Activated CD4-positive, alpha-beta T cell treated with anti-CD3 and anti-CD28 coated beads for 24 hours (primary cell): ENCODE measurements around the gene OXTR.

ENCODE experiments used
- DNase-seq, 2 donors: peaks; one replicate each; pipeline ENCODE4 v3.0.0-alpha.2; 2020; ENCODE audit warnings: low read depth in 2 of 2

OXTR gene

DNA sequence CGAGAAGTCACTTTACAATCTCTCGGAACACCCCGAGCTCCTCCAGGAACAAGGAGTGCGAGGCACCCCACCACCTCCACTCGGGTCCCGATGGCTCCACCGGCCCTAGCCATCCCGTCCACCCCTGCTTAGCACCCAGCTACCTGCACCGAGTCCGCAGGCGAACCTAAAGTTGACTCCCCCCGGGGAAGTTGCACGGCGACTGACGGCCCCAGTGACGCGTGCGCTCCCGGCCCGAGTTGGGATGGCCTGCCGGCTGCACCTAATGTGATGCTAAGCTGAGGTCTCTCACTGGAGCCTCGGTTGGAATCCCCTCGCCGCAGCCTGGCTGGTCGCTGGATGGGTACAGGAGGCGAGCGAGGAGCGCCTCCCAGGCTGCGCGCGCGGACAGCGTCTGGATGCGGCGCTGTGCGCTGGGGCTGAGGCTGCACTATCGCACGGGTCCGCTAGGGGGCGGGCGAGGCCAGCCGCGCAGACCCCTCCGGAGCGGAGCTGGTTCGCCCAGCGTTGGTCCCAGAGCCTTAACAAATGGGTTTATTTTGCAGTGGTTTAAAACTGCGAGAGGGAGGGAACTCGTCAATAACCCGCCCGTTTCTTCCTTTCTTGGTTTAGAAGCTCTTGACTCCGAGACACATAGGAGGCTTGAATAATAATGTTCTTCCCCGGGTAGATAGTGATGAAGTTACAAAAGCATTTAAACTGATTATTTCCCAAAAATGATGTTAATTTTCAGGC, at the start of gene OXTR:
Gene OXTR (minus strand): TSS at position 526 of the 735 bp plus-strand sequence. CDS start 1,426 bp downstream, outside the sequence.
- DNase-seq = peak; percentile 31 to 46

DNA sequence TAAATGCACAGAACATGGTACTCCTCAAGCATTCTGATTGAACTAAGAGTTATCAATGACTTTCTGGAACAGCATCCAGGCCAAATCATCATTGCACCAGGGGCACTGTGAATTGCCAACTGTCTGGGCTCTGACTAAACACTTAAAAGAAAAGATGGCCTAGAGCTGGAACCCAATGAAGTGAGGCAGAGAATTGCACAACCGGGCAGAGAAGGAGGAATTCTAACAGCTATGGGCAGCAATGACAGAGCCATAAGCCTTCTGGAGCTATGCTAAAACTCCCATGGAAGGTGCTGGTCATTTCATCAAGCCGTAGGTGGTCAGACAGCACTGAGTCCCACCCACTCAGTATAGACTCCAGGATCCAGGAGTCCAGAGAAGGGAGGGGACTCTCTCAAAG, 48.1 kb upstream of the OXTR start:
- no peak for DNase-seq

DNA sequence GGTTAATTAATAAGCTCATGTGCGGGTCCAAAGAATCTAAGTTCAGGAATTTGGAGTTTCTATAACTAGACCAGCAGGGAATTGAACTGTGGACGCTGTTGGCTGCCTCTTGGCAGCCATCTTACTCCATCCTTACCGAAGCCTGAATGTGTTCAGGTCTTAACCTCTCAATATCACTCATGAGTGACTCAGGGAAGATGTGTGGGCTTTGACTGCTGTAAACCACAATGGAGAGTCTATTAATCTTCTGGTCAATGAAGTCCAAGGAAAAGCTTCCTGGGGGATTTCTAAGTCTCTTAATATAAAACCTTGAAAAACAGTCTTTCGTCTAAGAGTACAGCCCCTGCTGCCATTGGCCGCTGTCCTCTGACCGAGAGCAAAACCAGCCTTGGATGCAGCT, 46.7 kb upstream of the OXTR start:
- DNase-seq = no peak

DNA sequence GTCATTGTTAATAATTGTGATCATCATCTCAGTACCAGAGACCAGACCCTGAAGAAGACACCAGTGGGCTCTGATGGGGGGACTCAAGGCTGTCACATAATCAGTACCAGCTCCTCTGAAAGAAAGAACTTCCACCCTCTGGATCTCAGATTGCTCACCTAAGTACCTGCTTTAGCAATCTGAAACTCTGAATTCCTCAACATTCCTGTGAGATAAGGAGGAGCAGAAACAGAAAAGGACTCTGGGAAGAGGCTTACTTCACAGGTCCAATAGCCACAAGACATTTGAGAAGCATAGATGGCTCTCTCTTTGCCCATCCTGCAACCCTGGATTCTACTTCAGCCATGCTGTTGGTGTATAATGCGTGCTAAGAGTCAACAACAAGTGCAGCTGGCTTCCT, 44.0 kb upstream of the OXTR start:
- no peak for DNase-seq

DNA sequence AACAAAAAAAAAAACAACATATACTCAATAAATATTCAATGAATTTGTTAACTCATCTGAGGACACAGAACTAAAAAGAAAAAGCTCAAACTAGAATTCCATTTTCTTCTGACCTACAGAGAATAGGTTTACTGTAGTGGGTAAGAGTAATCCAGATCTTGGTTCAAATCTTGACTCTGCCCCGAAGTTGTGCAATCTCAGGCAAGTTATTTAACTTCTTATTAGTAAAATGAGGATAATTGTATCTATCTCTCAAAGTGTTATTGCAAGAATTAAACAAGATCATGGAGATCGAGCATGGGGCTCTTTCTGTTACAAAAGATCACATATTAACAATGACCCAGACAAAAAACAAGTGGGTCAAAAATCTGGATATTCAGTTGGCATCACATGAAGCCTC, 41.1 kb upstream of the OXTR start:
- no peak for DNase-seq

DNA sequence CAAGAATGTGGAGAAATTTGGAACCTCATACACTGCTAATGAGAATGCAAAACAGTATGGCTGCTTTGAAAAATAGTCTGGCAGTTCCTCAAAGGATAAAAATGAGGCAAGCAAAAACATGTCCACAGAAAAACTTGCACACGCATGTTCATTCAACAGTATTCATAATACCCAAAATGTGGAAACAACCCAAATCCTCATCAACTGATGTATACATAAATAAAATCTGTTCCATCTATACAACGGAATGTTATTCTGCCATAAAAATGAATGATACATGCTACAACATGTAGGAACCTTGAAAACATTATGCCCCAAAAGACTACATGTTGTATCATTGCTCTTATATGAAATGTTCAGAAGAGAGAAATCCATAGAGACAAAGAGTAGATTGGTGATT, 36.4 kb upstream of the OXTR start:
- DNase-seq = no peak

DNA sequence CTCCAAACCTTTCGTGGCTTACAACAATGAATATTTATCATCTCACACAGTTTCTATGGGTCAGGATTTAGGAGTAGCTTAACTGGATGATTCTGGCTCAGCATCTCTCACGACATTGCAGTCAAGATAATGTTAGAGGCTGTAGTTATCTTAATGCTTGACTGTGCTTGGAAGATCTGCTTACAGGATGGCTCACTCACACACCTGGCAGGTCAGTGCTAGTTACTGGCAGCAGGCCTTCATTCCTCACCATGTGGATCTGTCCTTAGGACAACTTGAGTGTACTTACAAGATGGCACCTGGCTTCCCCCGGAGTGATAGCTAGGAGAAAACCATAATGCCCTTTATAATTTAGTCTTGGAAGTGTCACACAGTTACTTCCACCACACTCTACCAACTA, 32.8 kb upstream of the OXTR start:
- no peak for DNase-seq

DNA sequence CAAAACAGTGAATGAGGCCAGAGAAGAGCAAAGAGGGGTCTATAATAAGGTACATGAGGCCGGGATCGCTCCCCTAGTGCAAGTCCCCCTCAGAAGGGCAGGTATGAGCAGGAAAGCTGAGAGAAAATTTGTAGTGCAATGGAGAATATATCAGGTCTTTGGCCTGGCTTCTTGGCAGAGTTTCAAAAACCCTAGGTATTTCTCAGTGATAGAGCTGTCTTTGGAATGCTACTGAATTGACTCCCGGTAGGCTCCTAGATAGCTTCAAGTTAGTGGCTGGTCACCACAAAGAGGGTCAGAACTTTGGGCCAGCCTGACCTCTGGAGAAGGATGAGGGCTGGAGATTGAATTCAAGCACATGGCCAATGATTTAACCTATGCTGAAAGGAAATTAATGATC, 30.6 kb upstream of the OXTR start:
- no peak for DNase-seq

DNA sequence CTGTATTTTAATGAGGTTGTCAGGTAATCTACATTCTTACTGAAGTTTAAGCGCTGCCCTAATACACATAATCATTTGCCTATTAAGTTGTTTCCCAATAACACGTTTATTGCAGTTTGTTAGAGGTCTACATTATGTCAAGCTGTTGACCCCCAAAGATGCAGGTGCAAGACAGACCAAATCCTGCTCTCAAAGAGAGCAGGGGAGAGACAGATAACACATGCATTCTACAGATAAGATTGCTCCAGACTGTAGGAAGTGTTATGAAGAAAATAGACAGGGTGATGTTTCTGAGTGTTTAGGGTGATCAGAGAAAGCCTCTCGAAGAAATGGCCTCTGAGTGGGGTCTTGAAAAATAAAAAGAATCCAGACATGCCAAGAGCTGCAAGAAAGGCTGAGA, 24.8 kb upstream of the OXTR start:
- DNase-seq = no peak

DNA sequence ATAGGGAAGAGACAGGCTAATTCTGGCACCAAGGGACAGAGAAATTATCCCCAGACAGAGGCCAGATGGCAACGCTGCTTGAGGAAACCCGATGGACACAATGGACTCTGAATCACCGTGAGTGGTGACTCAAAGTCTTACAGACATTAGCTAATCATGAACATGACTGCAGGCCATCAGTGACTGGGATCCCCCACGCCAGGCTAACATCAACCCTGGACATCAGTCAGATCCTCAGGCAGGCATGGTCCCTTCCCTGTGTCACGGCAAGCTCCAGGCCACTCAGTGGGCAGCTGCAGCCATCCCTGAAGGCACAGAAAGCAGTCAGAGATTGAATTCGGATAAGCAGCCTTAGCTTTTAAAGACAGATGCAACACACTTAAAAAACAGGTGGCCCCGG, 23.8 kb upstream of the OXTR start:
- no peak for DNase-seq

DNA sequence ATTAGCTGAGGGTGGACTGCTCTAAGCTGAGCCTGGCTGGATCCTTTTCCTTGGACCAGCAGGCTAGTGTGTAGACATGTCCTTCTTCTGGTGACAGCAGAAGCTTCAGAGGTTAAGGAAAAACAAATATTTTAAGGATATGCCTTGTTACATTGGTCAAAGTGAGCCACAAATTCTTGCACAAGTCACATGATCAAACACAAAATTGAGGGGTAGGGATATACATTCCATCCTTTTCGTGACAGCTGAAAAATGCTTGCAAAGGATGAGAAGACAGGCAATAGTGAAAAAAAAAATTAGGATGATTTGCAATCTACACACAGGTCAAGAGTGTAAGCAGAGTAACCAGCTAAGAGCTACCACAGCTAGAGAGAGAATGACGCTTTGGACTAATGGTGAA, 21.1 kb upstream of the OXTR start:
- DNase-seq = no peak

DNA sequence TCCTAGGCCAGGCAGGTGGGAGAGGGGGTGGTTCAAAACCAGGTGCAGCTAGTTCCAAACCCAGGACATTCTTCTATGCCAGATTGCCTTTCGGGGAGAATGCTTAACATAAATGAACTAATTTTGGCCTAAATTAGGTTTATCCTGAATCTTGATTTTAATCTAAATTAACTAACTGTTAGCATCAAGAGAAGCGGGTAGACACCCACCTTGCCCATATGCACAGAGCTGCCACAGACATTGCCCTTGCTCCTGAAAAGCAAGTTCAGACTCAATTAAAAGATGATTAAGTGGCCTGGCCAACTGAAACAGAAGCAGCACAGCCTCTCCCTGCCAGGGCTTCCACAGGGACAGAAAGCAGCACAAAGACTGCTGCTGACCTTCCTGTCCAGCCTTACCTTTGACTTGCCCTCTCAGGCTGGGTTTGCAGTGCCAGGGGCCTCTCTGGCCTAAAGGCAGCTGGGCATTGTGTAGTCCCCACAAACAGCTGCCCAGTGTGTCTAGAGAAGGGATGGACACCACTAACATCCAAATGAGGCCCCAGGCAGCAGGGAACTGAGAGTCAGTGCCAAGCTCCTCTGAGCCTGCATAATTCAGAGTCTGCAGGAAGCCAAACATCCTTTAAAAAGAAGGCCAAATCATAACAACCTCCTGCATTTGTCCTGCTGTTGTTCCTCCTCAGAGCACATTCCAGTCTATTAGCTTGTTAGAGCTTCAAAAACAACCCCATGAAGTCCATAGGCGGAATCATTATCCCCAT, 15.4 kb upstream of the OXTR start:
- no peak for DNase-seq

DNA sequence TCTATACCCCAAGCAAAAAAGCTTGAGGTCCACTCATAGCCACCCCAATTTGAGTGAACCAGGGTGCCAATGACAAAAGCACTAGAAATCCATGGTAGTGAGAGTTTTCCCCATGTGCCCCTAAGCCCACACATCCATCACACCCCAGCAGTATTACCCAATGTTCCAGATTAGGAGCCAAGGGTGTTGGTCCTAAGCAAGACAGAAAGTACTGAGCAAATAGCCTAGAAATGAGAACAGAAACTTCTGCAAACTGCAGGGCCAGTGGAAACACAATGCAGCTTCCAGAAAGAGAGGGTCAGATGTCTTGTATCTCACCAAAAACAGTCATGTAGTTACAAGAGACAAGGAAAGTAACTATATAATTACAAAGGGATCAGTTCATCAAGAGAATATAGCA, 10.9 kb upstream of the OXTR start:
- DNase-seq = no peak

DNA sequence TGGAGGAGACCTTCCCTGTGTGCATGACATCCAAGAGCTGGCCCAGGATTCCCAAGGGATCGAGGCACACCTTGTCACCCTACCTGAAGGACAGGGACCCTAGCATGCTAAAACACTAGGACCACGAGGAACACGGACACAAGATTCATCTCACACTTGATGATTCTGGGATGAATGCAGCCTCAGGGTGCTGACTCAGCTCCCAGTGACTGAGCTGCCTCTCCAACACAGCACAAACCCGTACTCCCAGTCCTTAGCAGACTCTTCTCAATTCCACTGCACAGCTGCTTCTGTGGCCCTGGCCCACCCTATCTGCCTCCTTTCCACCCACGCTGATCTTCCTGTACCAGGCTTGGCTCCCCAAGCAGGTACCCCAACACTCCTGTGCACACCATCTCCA, 9.1 kb upstream of the OXTR start:
- DNase-seq = no peak

DNA sequence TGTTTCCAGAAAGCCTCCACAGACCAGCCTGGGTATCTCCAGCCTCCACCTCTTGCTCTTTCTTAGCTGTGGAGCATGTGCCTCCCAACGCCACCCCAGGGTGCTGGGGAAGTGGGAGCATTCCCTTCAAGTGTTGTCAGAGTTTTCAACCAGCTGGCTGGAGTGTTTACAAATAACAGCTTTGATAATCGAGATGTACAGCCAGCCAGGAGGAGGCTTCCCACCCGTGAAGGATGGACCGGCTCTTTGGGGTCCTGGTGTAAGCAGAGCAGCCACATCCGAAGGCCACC, 8.5 kb upstream of the OXTR start:
- DNase-seq = no peak

DNA sequence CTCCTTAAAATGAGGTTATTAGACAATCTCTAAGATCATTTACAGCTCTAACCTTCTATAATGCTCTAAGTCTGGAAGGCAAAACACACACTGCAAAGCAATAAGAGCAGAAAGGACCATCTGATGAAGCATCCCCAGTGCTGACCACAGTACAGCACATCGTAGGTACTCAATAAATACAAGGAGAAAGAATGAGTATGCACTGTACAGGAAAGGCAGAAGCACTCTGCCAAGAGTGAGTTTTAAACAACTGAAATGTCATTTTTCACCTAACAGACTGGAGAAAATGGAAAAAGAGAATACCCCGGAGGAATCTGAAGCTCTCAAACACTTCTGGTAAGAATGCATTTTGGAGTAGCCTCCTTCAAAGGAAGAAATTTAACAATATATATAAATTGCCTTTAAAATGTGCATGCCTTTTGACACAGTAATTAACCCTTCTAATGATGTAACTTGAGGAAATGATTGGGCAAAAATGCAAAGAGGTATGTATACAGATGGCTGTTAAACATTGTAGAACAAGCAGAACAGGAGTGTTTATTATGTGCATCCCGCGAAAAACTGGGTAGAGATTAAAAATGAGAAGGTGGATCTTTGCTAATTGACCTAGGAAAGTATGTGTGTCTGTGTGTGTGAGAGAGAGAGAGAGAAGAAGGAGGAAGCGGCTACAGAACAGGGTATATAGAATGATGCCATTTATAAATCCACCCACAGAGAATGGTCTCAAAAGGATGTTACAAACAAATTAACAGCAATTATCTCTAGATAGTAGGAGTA, 8.0 kb upstream of the OXTR start:
- no peak for DNase-seq

DNA sequence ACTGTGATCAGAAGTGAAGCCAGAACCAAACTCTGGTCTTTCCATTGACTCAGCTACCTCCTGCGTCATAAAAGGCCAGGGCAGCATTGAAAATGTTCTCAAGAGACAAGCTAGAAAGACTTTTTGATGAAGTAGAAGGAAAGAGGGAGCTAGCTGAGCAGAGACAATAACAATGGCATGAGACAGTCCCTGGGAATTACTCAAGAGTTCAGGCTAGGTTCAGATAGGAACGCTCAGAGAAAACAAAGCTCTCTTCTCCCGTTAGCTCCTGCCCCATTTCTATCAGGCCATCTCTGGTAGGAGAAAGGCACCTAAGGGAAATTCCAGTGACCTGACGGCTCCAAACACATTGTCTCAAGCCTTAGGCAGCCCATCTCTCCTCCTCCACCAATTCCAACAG, 7.0 kb upstream of the OXTR start:
- no peak for DNase-seq

DNA sequence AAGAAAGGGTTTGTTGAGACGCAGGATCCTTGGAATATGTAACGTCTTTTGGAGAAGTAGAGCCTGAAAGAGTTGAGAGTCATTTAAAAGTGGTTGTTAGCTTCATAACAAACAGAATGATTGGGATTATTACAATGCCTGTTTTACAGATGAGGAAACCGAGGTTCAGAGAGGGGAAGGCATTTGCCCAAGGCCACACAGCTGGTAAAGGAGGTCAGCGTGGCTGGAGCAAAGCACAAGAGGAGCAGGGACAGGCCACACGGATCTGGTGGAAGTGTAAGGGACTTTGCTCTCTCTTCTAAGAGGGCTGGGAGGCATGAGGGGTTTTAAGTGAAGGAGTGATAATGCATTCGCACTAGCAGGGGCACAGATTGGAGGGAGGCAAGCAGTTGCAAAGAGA, 6.2 kb upstream of the OXTR start:
- no peak for DNase-seq

DNA sequence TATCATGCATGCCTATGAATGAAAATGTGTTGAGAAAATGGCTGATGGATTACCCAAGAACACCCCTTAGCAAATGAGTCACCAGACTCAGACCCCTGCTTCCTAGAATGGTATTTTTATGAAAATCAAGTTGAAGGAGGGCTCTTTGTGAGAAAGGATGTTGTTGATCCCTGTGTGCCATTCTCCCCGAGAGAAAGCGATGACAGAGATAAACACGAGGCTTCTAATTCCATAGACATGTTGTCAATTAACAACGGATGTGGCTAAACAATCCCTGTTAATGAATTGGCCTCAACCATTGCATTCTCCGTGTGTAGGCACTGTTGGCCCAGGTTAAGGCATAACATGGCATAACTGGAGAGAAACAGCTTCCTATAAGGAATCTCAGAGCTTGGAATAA, 5.8 kb upstream of the OXTR start:
- no peak for DNase-seq

DNA sequence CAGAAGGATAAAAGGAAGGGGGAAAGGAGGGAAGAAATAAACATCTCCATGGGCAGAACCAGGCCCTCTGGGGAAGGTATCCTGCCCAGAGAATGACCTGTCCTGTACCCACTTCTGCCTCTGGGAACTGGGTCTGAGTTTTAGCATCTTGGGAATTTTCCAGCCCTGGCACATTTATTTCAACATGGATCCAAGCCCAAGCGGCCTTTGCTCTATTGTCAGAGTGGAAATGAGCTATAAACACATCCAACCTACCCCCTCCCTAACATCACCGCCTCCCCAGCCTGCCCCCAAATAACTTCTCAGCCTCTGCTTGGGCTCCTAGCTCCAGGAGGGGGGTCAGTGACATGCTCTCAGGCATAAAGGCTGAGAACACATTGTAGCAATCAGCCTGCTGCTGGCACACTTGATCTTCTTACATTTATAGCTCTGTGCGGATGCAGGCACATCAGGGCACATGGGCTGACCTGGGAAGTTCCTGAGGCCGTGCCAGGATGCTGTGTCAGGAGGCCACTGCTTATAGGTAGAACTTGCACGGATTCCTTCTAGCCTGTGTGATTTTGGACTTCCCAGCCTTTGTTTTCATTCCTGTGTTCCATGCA, 4.6 kb upstream of the OXTR start:
- DNase-seq = no peak

DNA sequence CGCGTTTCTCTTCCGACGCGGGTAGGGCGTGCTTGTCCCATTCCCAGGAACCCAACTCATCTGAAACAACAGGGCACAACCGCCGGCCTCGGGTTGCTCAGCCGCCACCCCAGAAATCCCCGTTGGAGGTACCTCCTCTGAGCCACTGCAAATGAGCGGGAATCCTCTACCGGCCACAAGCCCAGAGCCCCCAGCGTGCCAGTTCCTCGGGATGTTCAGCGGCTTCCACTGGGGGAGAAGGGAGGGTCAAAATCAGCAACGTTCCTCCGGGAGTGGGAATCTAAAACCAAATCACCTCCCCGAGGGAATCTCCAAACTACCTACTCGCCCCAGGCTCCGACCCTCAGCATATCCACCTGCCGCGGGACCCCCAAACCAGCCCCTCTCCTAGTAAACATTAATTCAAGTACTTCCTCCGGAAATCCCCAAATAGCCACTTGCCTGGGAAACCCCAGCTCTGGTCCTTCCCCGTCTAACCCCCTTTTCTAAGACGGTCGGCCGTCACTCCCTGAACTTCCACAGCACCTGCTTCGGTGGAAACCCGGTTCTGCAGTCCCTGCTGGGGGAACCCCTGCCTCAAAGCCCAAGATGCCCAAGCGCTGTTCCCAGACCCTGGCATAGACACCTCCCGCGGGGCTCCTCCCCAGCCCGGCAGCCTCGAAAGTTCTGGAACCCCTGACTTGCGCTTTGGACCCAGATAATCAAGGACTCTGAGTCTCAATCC, 887 bp downstream of the OXTR start:
- no peak for DNase-seq
